HepG2 (cell line): ENCODE results near the gene ZNF382. TPM values are rescaled to one million over a fixed set of nuclear protein-coding genes. Genes with fewer than 3 reads are reported as not detected.
A peak's percentile ranks its signal among the peaks of the same experiment; 100 is the strongest.

Source experiments
- ATAC-seq: fragments of 200-7000 bp; cut with Tn5 transposase; 3 replicates; pipeline ENCODE4 v1.9.1; 2020; ENCODE audit warnings: mild to moderate bottlenecking, moderate library complexity
- BruUV-seq: library from RNA; stranded (reverse); fragments of 400-500 nt; replicated peaks from 2 replicates; lab custom pipeline; 2021; lab: Mats Ljungman, UMichigan
- CTCF ChIA-PET: fragments of 300-600 bp; formaldehyde crosslinking; extraction: SDS; loops from one replicate; lab custom pipeline; 2021; ENCODE audit warnings: low total read pairs, inconsistent platforms, low intra/inter-chr PET ratio; lab: Yijun Ruan, JAX
- POLR2A ChIA-PET: fragments of 350-600 bp; sonication (Branson Sonifier 250); formaldehyde crosslinking; loops from one replicate; lab custom pipeline; 2020; ENCODE audit warnings: antibody characterized with exemption, inconsistent platforms; lab: Yijun Ruan, JAX
- DNase-seq: peaks from one replicate; pipeline ENCODE4 v3.0.0-alpha.2; 2015; ENCODE audit warnings: low spot score
- FAIRE-seq: peaks from 3 replicates; lab custom pipeline; 2011; peaks lifted over from hg19 to GRCh38; lab: Jason Lieb, UNC
- H2AFZ ChIP-seq: one replicate; pipeline ENCODE4 v1.6.1; 2011; ENCODE audit warnings: low read length, inconsistent platforms
- H3K27ac ChIP-seq: fragments of 300-600 bp; 3 replicates; pipeline ENCODE4 v1.8.0; 2011; ENCODE audit warnings: mixed run types, mild to moderate bottlenecking, mixed read lengths, low read length, inconsistent platforms; ENCODE audit not compliant: insufficient read depth; ENCODE audit errors: extremely low read length
- H3K27me3 ChIP-seq, 2 experiments: fragments of 200-600 bp in 1 of 2; 2 replicates in 1 of 2; 3 replicates in 1 of 2; pipeline versions ENCODE4 v1.6.0 to v1.8.0; 2011; ENCODE audit warnings: low read length in 2 of 2, mild to moderate bottlenecking in 2 of 2, moderate library complexity in 2 of 2, inconsistent platforms in 1 of 2; ENCODE audit not compliant: insufficient read depth in 2 of 2, control insufficient read depth in 1 of 2
- H3K36me3 ChIP-seq, 2 experiments: fragments of 200-600 bp in 1 of 2; replicated peaks in 1 of 2; 2 replicates in 1 of 2; 3 replicates in 1 of 2; pipeline versions ENCODE4 v1.5.1 to v1.8.0; 2011; ENCODE audit warnings: low read length in 2 of 2, inconsistent platforms in 1 of 2; ENCODE audit not compliant: insufficient read depth in 2 of 2, control insufficient read depth in 1 of 2
- H3K4me1 ChIP-seq: 2 replicates; pipeline ENCODE4 v1.5.1; 2012; ENCODE audit warnings: low read length, inconsistent platforms; ENCODE audit not compliant: insufficient read depth
- H3K4me2 ChIP-seq: 2 replicates; pipeline ENCODE4 v1.6.0; 2011; ENCODE audit warnings: low read depth, low read length, inconsistent platforms
- H3K4me3 ChIP-seq, 3 experiments: fragments of 200-600 bp in 1 of 3; sonication (generic), shearing (Covaris generic) in 1 of 3; replicated peaks in 1 of 3; 2 replicates each; pipeline ENCODE4 v1.5.1; 2011 to 2016; ENCODE audit warnings: low read length in 3 of 3, inconsistent platforms in 2 of 3, low read depth in 2 of 3, mild to moderate bottlenecking in 2 of 3, control low read depth in 1 of 3, mixed read lengths in 1 of 3; ENCODE audit not compliant: insufficient read depth in 1 of 3
- H3K79me2 ChIP-seq: one replicate; pipeline ENCODE4 v1.6.1; 2011; ENCODE audit warnings: low read length, inconsistent platforms; ENCODE audit not compliant: insufficient read depth
- H3K9ac ChIP-seq: 2 replicates; pipeline ENCODE4 v1.6.0; 2011; ENCODE audit warnings: mild to moderate bottlenecking, low read depth, low read length, inconsistent platforms; ENCODE audit not compliant: insufficient read depth
- H3K9me3 ChIP-seq: 2 replicates; pipeline ENCODE4 v1.5.1; 2012; ENCODE audit warnings: mild to moderate bottlenecking, low read length
- H4K20me1 ChIP-seq: 2 replicates; pipeline ENCODE4 v1.6.0; 2011; ENCODE audit warnings: inconsistent platforms, mild to moderate bottlenecking, low read length, moderate library complexity; ENCODE audit not compliant: insufficient read depth
- ARNT2 ChIP-seq: sonication (generic); formaldehyde crosslinking; IDR thresholded peaks from 2 replicates; pipeline ENCODE4 v1.8.0; 2022; ENCODE audit warnings: mild to moderate bottlenecking, low read depth, missing genetic modification reagents, moderate library complexity
- CSRNP2 ChIP-seq: sonication (generic); formaldehyde crosslinking; conservative IDR thresholded peaks from 2 replicates; pipeline ENCODE4 v1.8.0; 2022; ENCODE audit warnings: low read depth, missing genetic modification reagents
- FOSL2 ChIP-seq: sonication (generic); formaldehyde crosslinking; IDR thresholded peaks from 2 replicates; pipeline ENCODE4 v1.4.0; 2020; ENCODE audit warnings: missing genetic modification reagents
- KDM1A ChIP-seq: IDR thresholded peaks from 2 replicates; pipeline ENCODE4 v1.6.1; 2016; ENCODE audit warnings: missing compliant biosample characterization
- MAZ ChIP-seq, 2 experiments: sonication (generic) in 1 of 2; formaldehyde crosslinking in 1 of 2; IDR thresholded peaks; 2 replicates each; pipeline versions ENCODE4 v1.5.0 to v1.6.1; 2012 to 2020; ENCODE audit warnings: low read depth in 2 of 2, mild to moderate bottlenecking in 2 of 2, borderline replicate concordance in 1 of 2, improper control_type of control experiment in 1 of 2, low read length in 1 of 2, missing genetic modification reagents in 1 of 2, moderate library complexity in 1 of 2
- RCOR2 ChIP-seq: IDR thresholded peaks from 2 replicates; pipeline ENCODE4 v1.6.1; 2016; ENCODE audit warnings: missing biosample characterization, missing genetic modification reagents
- SP4 ChIP-seq: sonication (generic); formaldehyde crosslinking; IDR thresholded peaks from 2 replicates; pipeline ENCODE4 v1.8.1; 2023; ENCODE audit warnings: mild to moderate bottlenecking, missing genetic modification reagents
- ZBTB10 ChIP-seq: sonication (generic); formaldehyde crosslinking; IDR thresholded peaks from 2 replicates; pipeline ENCODE4 v1.4.0; 2020; ENCODE audit warnings: missing genetic modification reagents, borderline replicate concordance
- ZBTB39 ChIP-seq: sonication (generic); formaldehyde crosslinking; IDR thresholded peaks from 2 replicates; pipeline ENCODE4 v1.5.0; 2020; ENCODE audit warnings: missing genetic modification reagents
- WGBS: methylation state at CpG from one replicate; pipeline ENCODE4 v1.1.6; 2017; ENCODE audit warnings: low lambda C conversion rate; 5-methylcytosine and 5-hydroxymethylcytosine counted together
- in situ Hi-C: cut with HindIII; loops from 2 replicates; pipeline ENCODE4 v1.10.0; 2017; ENCODE audit warnings: low pct_unique_long_range_greater_than_20kb; ENCODE audit not compliant: extremely low pct_ligation_motif_present
- intact Hi-C: fragments of 100-400 bp; cut with micrococcal nuclease; formaldehyde crosslinking; loops from one replicate; pipeline ENCODE4 v1.10.0; 2022; ENCODE audit not compliant: unreplicated experiment
- polyA plus RNA-seq, 8 experiments: library from polyadenylated mRNA; depleted of rRNA in 3 of 8; stranded (reverse) in 7 of 8; unstranded in 1 of 8; fragments of >200 nt; fragmentation: Illumina TruSeq in 4 of 8; extraction: Trizol in 4 of 8; gene quantifications; 2 replicates each; pipeline versions ENCODE4 v1.2.1 to v1.2.3, GENCODE V29; 2011 to 2016; ENCODE audit warnings: low read depth in 4 of 8, missing spikeins in 1 of 8, mixed read lengths in 1 of 8; ENCODE audit not compliant: insufficient read depth in 1 of 8
- total RNA-seq, 5 experiments: library from RNA; depleted of rRNA; stranded (reverse); fragments of >200 nt; fragmentation: Illumina TruSeq; extraction: Trizol; gene quantifications; 2 replicates each; pipeline ENCODE4 v1.2.3, GENCODE V29; 2016; ENCODE audit warnings: low read depth in 1 of 5

Gene ZNF382
- total and polyA plus RNA-seq, 2 of the 13 experiments (the other 11 are each of a cell fraction or from before 2014, with no cell fraction given), result 2.3 to 6.8 TPM

- TF ChIP-seq FOSL2 (CRISPR knock-in tag) (peak; percentile 41), ZBTB39 (CRISPR knock-in tag) (no peak)
- intact Hi-C loops (no loop called here), in situ Hi-C loops (no loop called here)
- no peak overlapping the region for H3K4me2 ChIP-seq
- peaks cover 13% of the 10 kb centered on the region for H3K79me2 ChIP-seq
- no peak overlapping the region for H2AFZ ChIP-seq
- ATAC-seq (no peak), FAIRE-seq (no peak), DNase-seq (no peak)
- H3K9ac ChIP-seq, result no peak overlapping the region
- H3K4me3 ChIP-seq, result no peak overlapping the region
- H4K20me1 ChIP-seq, result no peaks in the 10 kb centered on the region
- no peaks in the 10 kb centered on the region for H3K9me3 ChIP-seq
- peaks cover 9% of the 10 kb centered on the region for H3K4me1 ChIP-seq
- no TSS peak for BruUV-seq
- ChIA-PET POLR2A (no interaction called here), CTCF (no interaction called here)
- 86% methylated on average over 3 of the region's 3 CpGs for WGBS
- H3K36me3 ChIP-seq, result peaks cover 4 to 18% of the 10 kb centered on the region in 2 experiments; a peak in 3 of 5 replicates
- no peaks in the 10 kb centered on the region; a peak in 1 of 5 replicates for H3K27me3 ChIP-seq
- H3K27ac ChIP-seq, result no peak overlapping the region
Observed at GRCh38 chr19:36577271-36577996, 27.7 kb upstream of the ZNF382 start.

- ChIA-PET CTCF (no interaction called here), POLR2A (no interaction called here)
- ATAC-seq (no peak), FAIRE-seq (no peak), DNase-seq (no peak)
- no peaks in the 10 kb centered on the region for H4K20me1 ChIP-seq
- H3K27me3 ChIP-seq, result no peaks in the 10 kb centered on the region
- no peak overlapping the region for H3K4me2 ChIP-seq
- BruUV-seq, result no TSS peak
- H3K9me3 ChIP-seq, result no peaks in the 10 kb centered on the region
- H3K9ac ChIP-seq, result no peak overlapping the region
- no peak overlapping the region for H2AFZ ChIP-seq
- peaks cover 9% of the 10 kb centered on the region for H3K79me2 ChIP-seq
- intact Hi-C loops (no loop called here), in situ Hi-C loops (no loop called here)
- H3K36me3 ChIP-seq, result peaks cover 4 to 18% of the 10 kb centered on the region in 2 experiments; a peak in 3 of 5 replicates
- peaks cover 8% of the 10 kb centered on the region for H3K4me1 ChIP-seq
- no peak overlapping the region for H3K4me3 ChIP-seq
- H3K27ac ChIP-seq, result no peak overlapping the region
- TF ChIP-seq RCOR2 (CRISPR knock-in tag) (no peak), ARNT2 (CRISPR knock-in tag) (no peak), SP4 (CRISPR knock-in tag) (no peak), CSRNP2 (no peak), ZBTB10 (CRISPR knock-in tag) (no peak), MAZ (IDR thresholded peaks at IDR 0.05; ENCODE audit: borderline replicate concordance, low read depth, low read length) (no peak), MAZ (CRISPR knock-in tag; IDR thresholded peaks at IDR 0.05; ENCODE audit: low read depth) (no peak), KDM1A (no peak)
Observed at GRCh38 chr19:36579255-36579654, 25.9 kb upstream of the ZNF382 start.
